Measurements from ENCODE around the gene PARVG.
A peak's percentile ranks its signal among the peaks of the same experiment; 100 is the strongest.

The PARVG gene, protein sequence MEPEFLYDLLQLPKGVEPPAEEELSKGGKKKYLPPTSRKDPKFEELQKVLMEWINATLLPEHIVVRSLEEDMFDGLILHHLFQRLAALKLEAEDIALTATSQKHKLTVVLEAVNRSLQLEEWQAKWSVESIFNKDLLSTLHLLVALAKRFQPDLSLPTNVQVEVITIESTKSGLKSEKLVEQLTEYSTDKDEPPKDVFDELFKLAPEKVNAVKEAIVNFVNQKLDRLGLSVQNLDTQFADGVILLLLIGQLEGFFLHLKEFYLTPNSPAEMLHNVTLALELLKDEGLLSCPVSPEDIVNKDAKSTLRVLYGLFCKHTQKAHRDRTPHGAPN

DNA sequence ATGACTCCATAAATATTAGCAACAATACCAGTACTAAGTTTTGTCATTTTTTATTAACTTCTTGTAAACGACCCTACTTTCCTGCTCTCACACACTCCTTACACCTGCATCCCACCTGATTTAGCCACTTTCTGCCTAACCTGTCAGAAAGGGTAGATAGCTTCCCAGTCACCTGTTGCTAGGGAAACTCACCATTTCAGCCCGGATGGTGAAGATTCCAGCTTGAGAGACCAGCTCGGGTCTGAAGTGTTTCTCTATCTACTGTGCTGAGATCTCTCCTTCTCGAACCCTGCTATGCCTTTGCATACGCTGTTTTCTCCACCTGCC, at the start of gene PARVG:
Gene PARVG (plus strand): TSS at position 220 of the 327 bp plus-strand sequence. CDS start 2,405 bp downstream, outside the sequence.
- Histone ChIP-seq H3K27me3 (ENCODE audit: control insufficient read depth in 1 of 2, insufficient read depth in 2 of 2, low read length in 2 of 2) (no peaks in the 10 kb centered on the region), H3K27ac (ENCODE audit: low read depth, low read length) (no peak within 1 kb of the TSS), H3K9ac (ENCODE audit: low read length) (no peak within 1 kb of the TSS), H3K36me3 (ENCODE audit: insufficient read depth, low read length) (no peaks in the 10 kb centered on the region), H3K9me3 (ENCODE audit: low read length) (no peaks in the 10 kb centered on the region), H3K4me3 (ENCODE audit: low read depth in 1 of 2, low read length in 2 of 2) (peak within 1 kb of the TSS in 1 of 2 donors; percentile 8), H3K4me1 (ENCODE audit: insufficient read depth, low read length) (no peaks in the 10 kb centered on the region)

DNA sequence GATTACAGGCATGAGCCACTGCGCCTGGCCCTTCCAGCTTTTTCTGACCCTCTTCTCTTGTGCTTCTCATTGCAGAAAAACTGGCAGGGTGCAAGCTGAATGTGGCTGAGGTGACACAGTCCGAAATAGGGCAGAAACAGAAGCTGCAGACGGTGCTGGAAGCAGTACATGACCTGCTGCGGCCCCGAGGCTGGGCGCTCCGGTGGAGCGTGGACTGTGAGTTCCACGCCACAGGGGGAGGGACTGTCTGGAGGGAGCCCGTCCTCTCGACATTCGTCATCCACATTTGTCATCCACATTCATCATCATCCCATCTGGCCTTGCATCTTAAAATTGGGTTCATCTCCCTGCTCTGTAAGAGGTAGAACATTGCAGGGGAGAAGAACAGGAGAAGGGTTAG, 49.3 kb upstream of the PARVG start:
- no peaks in the 10 kb centered on the region for H3K9me3 ChIP-seq (ENCODE audit: low read length)
- no peak overlapping the region for H3K4me3 ChIP-seq (ENCODE audit: low read depth in 1 of 2, low read length in 2 of 2)
- H3K27me3 ChIP-seq (ENCODE audit: control insufficient read depth in 1 of 2, insufficient read depth in 2 of 2, low read length in 2 of 2), result no peaks in the 10 kb centered on the region
- H3K9ac ChIP-seq (ENCODE audit: low read length), result no peak overlapping the region
- H3K36me3 ChIP-seq (ENCODE audit: insufficient read depth, low read length), result peaks cover 25% of the 10 kb centered on the region
- no peak overlapping the region for H3K27ac ChIP-seq (ENCODE audit: low read depth, low read length)
- no peaks in the 10 kb centered on the region for H3K4me1 ChIP-seq (ENCODE audit: insufficient read depth, low read length)

DNA sequence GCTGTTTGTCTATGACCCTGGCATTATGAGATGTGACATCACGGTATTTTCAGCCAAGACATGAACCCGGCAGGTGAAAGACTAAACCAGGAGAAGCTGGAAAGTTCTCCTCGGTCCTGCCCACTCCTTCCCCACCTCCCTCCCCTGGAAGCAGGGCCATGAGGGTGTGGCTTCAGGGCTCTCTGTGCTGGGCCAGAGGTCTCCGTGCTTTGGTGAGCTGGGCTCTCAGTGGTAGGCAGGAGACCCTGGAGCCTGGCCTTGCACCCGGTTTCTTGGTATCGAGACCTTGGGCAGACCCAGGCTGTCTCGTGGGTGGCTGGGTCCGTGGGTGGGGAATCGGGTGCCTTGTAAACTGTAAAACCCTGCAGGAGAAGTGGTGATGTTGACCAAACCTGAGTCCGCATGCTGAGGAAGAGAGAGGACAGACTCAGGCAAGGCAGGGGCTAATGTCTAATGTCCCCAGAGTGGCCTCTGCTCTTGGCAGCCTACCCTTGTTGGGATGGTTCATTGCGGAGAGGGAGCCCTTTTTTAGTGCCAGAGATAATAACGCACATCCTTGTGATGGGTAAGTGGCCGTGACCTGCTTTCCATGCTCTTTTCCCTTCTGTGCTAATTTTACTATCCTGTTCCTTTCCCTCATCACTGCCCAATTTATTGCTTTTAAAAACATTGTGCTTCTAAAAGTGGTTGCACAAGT, 48.6 kb upstream of the PARVG start:
- Histone ChIP-seq H3K27ac (ENCODE audit: low read depth, low read length) (no peak overlapping the region), H3K9ac (ENCODE audit: low read length) (no peak overlapping the region), H3K27me3 (ENCODE audit: control insufficient read depth in 1 of 2, insufficient read depth in 2 of 2, low read length in 2 of 2) (no peaks in the 10 kb centered on the region), H3K36me3 (ENCODE audit: insufficient read depth, low read length) (peaks cover 31% of the 10 kb centered on the region), H3K4me3 (ENCODE audit: low read depth in 1 of 2, low read length in 2 of 2) (no peak overlapping the region), H3K4me1 (ENCODE audit: insufficient read depth, low read length) (no peaks in the 10 kb centered on the region), H3K9me3 (ENCODE audit: low read length) (peaks cover 2% of the 10 kb centered on the region)

DNA sequence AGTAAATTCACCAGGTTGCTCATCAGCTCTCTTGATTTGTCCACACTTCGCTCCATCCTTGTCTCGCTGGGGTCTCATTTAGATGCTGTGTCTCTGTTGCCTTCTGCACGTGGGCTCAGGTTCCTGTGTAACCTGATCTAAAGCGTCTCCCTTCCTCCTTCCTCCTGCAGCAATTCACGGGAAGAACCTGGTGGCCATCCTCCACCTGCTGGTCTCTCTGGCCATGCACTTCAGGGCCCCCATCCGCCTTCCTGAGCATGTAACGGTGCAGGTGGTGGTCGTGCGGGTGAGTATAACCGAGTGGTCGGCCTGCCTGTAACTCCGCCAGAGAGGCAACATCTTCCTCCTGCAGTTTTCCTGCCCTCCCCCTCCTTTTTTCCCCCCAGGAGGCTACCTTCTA, 48.0 kb upstream of the PARVG start:
- H3K9ac ChIP-seq (ENCODE audit: low read length), result no peak overlapping the region
- H3K36me3 ChIP-seq (ENCODE audit: insufficient read depth, low read length), result peaks cover 37% of the 10 kb centered on the region
- no peaks in the 10 kb centered on the region for H3K4me1 ChIP-seq (ENCODE audit: insufficient read depth, low read length)
- H3K27me3 ChIP-seq (ENCODE audit: control insufficient read depth in 1 of 2, insufficient read depth in 2 of 2, low read length in 2 of 2), result no peaks in the 10 kb centered on the region
- H3K27ac ChIP-seq (ENCODE audit: low read depth, low read length), result no peak overlapping the region
- H3K4me3 ChIP-seq (ENCODE audit: low read depth in 1 of 2, low read length in 2 of 2), result no peak overlapping the region
- peaks cover 8% of the 10 kb centered on the region for H3K9me3 ChIP-seq (ENCODE audit: low read length)

DNA sequence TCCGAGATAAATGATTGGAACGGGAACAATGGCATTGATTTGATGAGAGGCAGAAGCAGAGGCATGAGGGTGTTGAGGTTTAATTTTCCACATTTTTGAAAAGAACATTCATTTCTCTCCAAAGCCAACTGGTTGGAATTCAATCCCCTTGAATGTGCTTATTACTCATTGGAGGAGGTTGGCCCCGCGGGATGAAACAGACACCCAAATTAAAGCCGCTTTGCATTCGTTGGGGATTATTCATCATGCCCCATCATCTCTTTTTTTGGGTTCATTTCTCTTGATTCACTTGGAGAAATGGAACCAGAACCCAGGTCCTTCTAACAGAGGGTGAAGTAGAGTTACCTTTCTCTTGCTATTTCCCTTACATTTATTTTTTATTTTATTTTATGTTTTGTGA, 47.6 kb upstream of the PARVG start:
- no peak overlapping the region for H3K27ac ChIP-seq (ENCODE audit: low read depth, low read length)
- H3K36me3 ChIP-seq (ENCODE audit: insufficient read depth, low read length), result peaks cover 40% of the 10 kb centered on the region
- peaks cover 10% of the 10 kb centered on the region for H3K9me3 ChIP-seq (ENCODE audit: low read length)
- H3K9ac ChIP-seq (ENCODE audit: low read length), result no peak overlapping the region
- H3K4me1 ChIP-seq (ENCODE audit: insufficient read depth, low read length), result no peaks in the 10 kb centered on the region
- no peak overlapping the region for H3K4me3 ChIP-seq (ENCODE audit: low read depth in 1 of 2, low read length in 2 of 2)
- H3K27me3 ChIP-seq (ENCODE audit: control insufficient read depth in 1 of 2, insufficient read depth in 2 of 2, low read length in 2 of 2), result no peaks in the 10 kb centered on the region

DNA sequence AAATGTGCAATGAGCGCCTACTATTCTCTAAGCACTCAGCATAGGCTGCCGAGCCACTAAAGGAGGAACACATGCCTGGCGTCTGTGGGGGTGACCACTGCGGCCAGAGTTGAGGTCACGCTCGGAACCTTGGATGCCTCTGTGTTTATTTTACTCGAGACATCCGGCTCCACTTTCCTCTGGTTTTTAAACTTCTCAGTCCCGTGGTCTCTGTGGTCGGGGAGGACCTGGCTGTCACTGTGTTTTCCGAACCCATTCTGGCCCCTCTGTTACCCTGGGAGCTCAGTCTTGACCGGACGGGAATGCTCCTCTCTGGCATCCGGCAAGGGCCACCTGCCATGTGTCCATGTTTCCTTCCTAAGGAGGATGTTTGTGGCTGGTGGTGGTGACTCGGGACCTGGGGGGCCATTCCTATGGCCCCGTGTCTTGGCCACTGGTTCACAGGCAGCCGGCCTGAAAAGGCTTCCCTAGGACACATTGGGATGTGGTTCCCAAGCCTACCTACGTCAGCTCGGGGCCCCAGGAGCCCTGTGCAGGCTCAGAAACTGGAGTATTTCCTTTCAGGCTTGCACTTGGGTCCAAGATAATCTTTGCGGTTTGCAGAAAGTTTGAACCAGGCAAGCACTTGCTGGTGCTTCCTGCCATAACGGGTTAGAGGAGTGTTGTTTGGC, 46.7 kb upstream of the PARVG start:
- Histone ChIP-seq H3K9me3 (ENCODE audit: low read length) (peaks cover 10% of the 10 kb centered on the region), H3K4me1 (ENCODE audit: insufficient read depth, low read length) (no peaks in the 10 kb centered on the region), H3K27ac (ENCODE audit: low read depth, low read length) (no peak overlapping the region), H3K27me3 (ENCODE audit: control insufficient read depth in 1 of 2, insufficient read depth in 2 of 2, low read length in 2 of 2) (no peaks in the 10 kb centered on the region), H3K36me3 (ENCODE audit: insufficient read depth, low read length) (peaks cover 46% of the 10 kb centered on the region), H3K9ac (ENCODE audit: low read length) (no peak overlapping the region), H3K4me3 (ENCODE audit: low read depth in 1 of 2, low read length in 2 of 2) (no peak overlapping the region)

DNA sequence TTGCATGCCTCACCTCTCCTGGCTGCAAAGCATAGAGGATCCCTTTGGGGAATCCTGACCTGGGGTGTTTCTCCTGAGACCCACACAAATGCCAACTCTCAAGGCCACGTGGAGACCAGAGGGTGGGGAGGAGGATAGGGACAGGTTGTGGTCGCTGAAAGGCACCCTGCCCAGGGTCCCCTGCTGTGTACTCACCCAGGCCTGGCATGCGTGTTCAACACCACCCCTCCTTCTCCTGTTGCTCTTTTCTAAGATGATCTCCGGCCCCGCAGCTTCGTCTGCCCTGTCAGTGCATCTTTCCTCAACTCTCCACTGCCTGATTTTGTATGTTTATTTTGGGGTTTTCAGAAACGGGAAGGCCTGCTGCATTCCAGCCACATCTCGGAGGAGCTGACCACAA, 44.6 kb upstream of the PARVG start:
- Histone ChIP-seq H3K9me3 (ENCODE audit: low read length) (peaks cover 10% of the 10 kb centered on the region), H3K27ac (ENCODE audit: low read depth, low read length) (no peak overlapping the region), H3K27me3 (ENCODE audit: control insufficient read depth in 1 of 2, insufficient read depth in 2 of 2, low read length in 2 of 2) (no peaks in the 10 kb centered on the region), H3K4me1 (ENCODE audit: insufficient read depth, low read length) (peaks cover 4% of the 10 kb centered on the region), H3K4me3 (ENCODE audit: low read depth in 1 of 2, low read length in 2 of 2) (no peak overlapping the region), H3K36me3 (ENCODE audit: insufficient read depth, low read length) (peaks cover 46% of the 10 kb centered on the region), H3K9ac (ENCODE audit: low read length) (no peak overlapping the region)

DNA sequence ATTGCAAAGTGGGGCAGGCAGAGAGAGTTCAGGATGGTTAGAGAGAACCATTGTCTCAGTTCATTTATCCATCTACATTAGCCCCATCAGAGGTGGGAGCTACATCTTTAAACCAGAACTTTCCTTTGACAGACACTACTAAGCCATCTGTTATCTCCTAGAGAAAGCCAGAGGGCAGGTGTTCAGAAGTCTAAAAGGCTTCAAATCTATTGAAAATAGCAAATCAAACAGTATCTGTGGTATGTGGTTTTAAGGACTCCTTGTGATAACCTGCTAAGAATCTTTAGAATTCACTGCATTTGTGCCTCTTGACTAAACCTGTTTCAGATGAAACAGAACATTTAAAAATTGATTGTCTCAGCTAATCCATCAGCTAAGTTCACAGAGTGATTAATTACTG, 43.9 kb upstream of the PARVG start:
- H3K27me3 ChIP-seq (ENCODE audit: control insufficient read depth in 1 of 2, insufficient read depth in 2 of 2, low read length in 2 of 2), result no peaks in the 10 kb centered on the region
- peaks cover 10% of the 10 kb centered on the region for H3K9me3 ChIP-seq (ENCODE audit: low read length)
- peaks cover 4% of the 10 kb centered on the region for H3K4me1 ChIP-seq (ENCODE audit: insufficient read depth, low read length)
- H3K36me3 ChIP-seq (ENCODE audit: insufficient read depth, low read length), result peaks cover 42% of the 10 kb centered on the region
- no peak overlapping the region for H3K27ac ChIP-seq (ENCODE audit: low read depth, low read length)
- H3K9ac ChIP-seq (ENCODE audit: low read length), result no peak overlapping the region
- H3K4me3 ChIP-seq (ENCODE audit: low read depth in 1 of 2, low read length in 2 of 2), result no peak overlapping the region

DNA sequence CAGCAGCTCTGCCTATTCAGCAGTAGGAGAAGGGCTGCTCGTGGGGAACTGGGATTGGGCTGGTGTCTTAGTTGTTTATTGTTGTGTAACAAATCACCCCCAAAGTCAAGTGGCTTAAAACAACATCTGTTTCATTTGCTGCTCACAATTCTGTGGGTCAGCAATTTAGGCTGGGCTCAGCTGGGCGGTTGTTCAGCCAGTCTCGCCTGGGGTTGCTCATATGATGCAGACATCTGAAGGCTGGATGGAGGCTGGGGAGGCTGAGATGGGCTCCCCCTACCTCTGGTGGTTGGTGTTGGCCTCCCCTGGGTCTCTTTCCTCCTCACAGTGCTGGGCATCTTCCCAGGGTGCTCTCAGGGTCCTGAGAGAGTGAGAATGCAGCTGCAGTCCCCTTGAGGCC, 43.3 kb upstream of the PARVG start:
- no peaks in the 10 kb centered on the region for H3K27me3 ChIP-seq (ENCODE audit: control insufficient read depth in 1 of 2, insufficient read depth in 2 of 2, low read length in 2 of 2)
- H3K9ac ChIP-seq (ENCODE audit: low read length), result no peak overlapping the region
- no peak overlapping the region for H3K27ac ChIP-seq (ENCODE audit: low read depth, low read length)
- H3K9me3 ChIP-seq (ENCODE audit: low read length), result peaks cover 10% of the 10 kb centered on the region
- H3K4me1 ChIP-seq (ENCODE audit: insufficient read depth, low read length), result peaks cover 5% of the 10 kb centered on the region
- no peak overlapping the region for H3K4me3 ChIP-seq (ENCODE audit: low read depth in 1 of 2, low read length in 2 of 2)
- peaks cover 36% of the 10 kb centered on the region for H3K36me3 ChIP-seq (ENCODE audit: insufficient read depth, low read length)

DNA sequence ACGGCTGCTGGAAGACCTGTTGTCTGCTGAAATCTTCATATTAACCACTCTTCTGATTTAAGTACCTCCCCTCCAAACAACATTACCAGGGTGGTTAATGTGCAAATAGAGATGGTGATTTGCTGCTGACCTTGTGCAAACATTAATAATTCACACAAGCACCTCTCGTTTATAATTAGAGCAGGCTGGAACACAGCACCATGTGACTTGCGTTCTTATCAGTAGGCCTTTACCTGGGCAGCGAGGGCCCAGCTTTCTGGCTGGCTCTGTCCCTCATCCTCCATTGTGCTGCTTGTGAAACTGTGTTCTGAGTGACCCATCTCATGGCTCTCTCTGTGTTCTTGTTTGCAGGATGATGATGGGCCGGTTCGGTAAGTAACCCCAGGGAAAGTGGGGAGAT, 41.0 kb upstream of the PARVG start:
- Histone ChIP-seq H3K4me3 (ENCODE audit: low read depth in 1 of 2, low read length in 2 of 2) (no peak overlapping the region), H3K27ac (ENCODE audit: low read depth, low read length) (no peak overlapping the region), H3K4me1 (ENCODE audit: insufficient read depth, low read length) (peaks cover 26% of the 10 kb centered on the region), H3K9ac (ENCODE audit: low read length) (no peak overlapping the region), H3K36me3 (ENCODE audit: insufficient read depth, low read length) (peaks cover 25% of the 10 kb centered on the region), H3K9me3 (ENCODE audit: low read length) (peaks cover 10% of the 10 kb centered on the region), H3K27me3 (ENCODE audit: control insufficient read depth in 1 of 2, insufficient read depth in 2 of 2, low read length in 2 of 2) (no peaks in the 10 kb centered on the region)

DNA sequence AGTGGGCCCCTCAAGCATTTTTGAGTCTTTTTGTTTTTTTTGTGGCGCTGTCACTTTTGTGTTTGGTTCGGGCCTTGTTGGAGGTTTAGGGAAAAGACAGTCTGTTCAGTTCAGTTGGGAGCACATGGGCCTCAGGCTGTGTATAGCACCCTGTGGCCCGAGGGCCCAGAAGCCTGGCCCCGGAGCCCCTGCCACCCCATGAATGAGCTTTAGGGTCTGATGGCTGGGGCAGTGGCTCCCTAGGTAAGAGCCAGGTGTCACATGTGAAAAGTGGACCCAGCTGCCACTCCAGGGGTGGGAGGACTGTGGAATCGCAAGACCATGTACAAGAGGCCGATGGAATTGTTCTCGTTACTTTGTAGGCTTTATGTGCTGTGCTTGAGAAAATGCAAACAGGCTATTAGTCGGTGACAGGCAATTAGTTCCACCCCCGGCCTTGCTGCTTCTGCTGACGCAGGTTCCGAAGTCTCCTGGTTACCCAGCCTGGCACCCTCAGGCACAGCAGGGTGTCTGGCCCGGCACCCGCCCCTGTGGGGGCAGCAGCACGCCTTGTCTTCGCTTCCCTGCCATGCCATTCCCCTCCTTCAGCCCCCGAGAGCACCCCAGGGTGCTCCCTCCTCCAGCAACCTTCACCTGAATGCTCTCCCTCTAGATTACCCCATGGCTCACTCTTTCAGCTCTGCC, 38.2 kb upstream of the PARVG start:
- H3K27ac ChIP-seq (ENCODE audit: low read depth, low read length), result peak overlapping the region; percentile 67

More for the DNA sequence above, 38.2 kb upstream of the PARVG start:
- H3K4me1 ChIP-seq (ENCODE audit: insufficient read depth, low read length), result peaks cover 52% of the 10 kb centered on the region
- H3K9me3 ChIP-seq (ENCODE audit: low read length), result peaks cover 4% of the 10 kb centered on the region
- H3K36me3 ChIP-seq (ENCODE audit: insufficient read depth, low read length), result peaks cover 11% of the 10 kb centered on the region
- H3K9ac ChIP-seq (ENCODE audit: low read length), result no peak overlapping the region
- H3K4me3 ChIP-seq (ENCODE audit: low read depth in 1 of 2, low read length in 2 of 2), result no peak overlapping the region
- H3K27me3 ChIP-seq (ENCODE audit: control insufficient read depth in 1 of 2, insufficient read depth in 2 of 2, low read length in 2 of 2), result no peaks in the 10 kb centered on the region
